ENCODE data around the gene TOP1.

The TOP1 gene

DNA sequence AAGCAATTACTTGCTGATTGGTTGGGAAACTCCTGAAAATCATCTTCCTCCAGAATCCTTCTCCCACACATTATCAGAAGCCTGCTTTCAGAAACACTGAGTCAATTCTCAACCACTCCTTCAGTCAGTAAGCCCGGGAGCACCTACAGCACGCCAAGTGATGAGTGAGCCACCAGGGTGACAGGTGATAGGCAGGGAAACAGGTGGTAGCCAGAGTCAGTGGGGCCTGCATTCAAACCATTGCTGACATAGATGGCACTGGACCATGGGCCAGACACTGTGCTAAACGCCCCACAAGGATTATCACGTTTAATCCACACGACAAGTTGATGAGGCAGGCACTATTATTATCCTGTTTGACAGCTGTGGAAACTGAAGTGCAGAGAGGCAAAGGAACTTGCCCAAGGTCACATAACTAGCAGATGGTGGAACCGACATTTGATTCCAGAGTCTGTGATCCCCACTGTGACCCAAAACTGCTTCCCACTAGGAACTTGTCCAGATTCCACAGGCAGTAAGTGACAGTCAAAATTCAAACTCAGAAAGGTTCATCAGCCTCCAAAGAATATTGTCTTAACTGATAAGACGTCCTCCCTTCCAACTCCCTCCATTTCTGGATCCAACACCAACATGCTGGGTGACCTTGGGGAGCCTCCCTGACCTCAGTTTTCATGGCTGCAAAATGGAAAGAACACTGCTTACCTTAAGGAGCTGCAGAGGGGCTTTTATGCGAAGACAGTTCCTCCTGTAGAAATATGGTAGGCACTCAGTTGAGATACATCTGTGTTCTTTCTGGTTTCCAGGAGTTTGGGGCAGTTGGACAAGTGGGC lies 23.9 kb upstream of the TOP1 start:
- no peak for DNase-seq

DNA sequence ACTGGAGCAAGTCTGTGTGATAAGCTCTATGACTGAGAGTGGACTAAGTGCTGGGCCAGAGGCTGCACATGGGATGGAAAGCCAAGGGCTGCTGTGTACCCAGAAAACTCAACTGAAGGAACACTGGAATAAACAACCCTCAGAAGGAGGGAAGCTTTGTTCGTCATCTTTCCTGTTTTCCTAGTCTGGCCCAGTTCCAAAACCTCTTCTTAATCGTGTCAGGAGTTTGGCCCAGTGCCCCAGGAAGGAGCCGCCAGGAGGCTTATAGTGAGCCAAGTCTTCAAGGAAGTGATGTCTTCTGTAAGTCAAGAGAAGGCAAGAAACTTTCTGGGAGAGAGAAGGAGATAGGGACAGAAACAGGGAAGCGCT lies 23.3 kb upstream of the TOP1 start:
- DNase-seq = no peak

DNA sequence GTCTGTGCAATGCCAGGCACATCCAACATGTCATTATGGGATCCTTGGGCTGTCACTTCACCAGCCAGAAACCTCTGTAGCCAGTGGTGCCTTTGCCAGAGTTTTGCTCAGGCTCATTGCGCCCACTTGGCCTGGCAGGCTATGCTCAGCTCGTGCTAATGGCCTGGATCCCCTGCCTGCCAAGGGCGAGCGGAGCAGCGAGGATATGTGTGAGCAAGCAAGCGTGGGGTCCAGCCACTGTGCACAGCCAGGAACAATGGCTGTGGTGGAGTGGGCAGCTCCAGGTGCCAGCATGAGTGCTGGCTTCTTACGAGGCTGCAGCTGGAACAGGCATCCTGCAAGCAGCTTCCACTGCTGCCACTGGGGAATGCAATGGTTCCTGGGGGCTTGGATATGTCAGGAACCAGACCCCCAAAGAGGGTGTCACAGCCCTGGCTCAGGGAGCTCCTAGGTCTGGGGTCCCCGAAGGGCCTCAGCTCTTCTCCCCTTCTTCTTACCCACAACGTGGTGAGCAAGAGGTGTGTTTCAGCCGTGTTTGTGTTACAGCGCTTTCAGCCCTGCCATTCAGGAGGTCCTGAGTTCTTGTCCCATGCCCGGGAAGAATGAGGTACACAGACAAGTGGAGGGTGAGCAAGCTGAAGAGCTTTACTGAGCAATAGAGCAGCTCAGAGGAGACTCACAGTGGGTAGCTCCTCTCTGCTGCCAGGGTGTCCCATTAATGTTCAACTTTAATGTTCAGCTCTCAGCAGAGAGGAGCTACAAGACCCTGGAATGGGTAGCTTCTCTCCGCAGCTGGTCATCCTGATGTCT lies 22.3 kb upstream of the TOP1 start:
- DNase-seq = no peak

DNA sequence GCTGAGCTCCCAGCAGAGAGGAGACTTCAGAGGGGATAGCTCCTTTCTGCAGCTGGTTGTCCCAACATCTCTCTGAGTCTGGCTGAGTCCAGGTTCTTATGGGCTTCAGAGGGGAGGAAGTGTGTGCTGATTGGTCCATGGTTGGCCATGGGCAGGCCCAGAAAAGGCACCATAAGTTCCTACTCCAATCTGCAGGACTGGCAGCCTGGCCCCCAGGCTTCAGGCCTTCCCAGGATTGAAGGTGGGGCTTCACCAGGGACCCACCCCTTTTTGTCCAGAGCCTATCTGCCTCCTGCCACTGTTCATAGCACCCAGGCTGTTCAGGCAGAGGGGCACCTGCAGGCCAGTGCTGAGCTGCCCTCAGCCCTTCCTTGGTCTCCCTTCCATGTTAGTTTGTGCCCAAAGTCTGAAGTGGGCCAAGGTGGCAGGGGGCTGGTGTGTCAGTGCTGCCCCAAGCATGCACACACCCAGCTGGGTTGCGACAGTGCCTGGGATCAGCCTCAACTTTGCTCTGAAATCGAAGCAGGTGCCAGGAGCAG lies 21.6 kb upstream of the TOP1 start:
- DNase-seq = no peak

DNA sequence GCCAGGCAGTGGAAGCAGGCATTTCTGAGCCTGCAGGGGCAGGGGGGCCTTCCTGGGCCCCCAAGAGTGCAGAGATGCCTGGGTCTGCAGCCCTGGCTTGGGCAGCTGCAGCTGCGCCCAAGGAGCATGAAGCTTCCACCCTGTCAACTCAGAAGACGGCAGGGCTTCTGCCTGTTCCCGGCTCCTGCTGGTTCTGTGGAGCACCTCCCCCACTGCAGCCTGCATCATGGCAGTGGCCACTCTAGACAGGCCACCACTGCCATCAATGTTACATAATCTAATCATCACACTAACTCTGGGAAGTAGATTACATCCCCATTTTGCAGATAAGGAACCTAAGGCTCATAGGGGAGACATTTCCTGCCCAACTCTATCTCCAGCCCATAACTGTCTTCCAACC lies 21.1 kb upstream of the TOP1 start:
- no peak for DNase-seq

DNA sequence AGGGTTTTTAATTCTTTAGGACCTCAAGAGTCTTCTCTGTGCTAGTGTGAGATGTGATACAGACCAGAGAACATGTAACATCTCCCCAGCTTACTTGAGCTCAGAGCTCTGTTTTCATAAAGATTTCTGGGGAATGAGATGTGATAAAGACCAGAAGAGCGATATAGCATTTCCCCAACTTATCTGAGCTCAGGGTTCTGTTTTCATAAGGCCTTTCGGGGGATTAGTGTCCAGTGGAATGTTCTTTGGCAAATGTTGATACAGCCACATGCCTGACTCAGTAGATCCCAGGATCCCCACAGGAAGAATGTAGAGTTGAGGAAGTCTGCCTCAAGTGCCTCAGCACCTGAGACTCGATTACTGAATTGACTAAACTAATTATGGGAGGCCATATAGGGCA lies 18.7 kb upstream of the TOP1 start:
- DNase-seq = no peak

DNA sequence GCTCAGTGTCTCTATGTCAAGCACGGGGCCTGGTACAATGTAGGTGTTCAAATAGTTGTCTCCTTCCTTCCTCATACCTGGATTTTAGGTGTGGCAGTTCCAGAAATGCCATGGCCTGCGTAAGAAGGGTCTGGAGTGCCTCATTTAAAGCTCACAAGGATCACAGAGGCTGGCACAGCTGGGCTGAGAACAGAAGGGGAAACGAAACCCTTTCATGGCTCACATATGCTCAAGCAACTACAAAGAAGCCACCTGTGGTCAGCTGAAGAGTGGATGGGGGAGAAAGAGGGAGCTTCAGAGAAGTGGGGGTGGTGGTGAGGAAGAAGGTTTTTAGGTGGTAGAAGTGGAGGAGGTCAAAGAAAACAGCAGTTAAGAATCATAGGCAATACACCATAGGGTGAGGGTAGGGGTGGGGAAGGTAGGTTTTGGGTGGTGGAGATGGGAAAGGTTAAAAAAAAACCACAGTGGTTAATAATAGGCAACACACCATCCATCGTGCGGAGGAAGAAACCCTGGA lies 17.0 kb upstream of the TOP1 start:
- DNase-seq = no peak

DNA sequence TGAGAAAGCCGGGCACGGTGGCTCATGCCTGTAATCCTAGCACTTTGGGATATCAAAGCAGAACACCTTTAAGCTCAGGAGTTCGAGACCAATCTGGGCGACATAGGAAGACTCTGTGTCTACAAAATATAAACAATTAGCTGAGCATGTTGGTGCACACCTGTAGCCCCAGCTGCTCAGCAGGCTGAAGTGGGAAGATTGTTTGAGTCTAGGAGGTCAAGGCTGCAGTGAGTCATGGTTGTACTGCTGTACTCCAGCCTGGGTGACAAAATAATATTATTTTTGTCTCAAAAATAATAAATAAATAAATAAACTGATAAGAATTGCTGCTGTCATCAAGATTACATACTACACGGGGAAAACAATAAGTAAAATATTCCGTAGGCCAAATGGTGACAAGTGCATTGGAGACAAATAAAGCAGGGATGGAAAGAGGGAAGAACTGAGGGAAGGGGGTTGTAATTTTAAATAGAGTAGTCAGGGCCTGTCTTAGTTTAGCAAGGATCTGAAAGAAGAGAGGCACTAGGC lies 14.0 kb upstream of the TOP1 start:
- DNase-seq = no peak

DNA sequence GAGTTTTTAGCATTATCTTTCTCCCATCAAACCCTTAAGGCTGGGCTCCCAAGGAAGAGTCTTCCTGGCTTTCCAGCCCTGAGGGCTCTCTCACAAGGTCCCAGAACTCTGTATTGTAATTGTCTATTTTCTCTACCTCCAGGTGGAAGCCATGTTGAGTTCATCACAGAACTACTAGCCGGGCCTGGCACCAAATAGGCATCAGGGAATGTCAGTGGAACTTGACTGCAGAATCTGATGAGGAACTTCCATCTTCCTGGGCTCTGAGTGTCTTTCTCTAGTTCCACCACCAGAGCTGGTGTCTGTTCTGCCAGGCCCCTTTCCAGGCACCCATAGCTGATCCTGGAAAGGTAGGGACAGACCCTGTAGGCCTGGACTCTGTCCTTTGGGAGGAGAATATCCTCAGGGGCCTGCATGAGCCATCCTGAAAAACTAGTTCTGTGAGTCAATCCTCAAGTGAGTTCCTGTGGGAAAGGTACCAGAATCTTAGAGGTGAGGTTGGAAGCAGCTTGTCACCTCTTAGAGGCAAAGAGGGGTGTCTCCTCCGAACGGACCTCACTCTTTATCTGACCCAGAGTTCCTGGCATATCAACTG lies 11.1 kb upstream of the TOP1 start:
- DNase-seq = no peak

DNA sequence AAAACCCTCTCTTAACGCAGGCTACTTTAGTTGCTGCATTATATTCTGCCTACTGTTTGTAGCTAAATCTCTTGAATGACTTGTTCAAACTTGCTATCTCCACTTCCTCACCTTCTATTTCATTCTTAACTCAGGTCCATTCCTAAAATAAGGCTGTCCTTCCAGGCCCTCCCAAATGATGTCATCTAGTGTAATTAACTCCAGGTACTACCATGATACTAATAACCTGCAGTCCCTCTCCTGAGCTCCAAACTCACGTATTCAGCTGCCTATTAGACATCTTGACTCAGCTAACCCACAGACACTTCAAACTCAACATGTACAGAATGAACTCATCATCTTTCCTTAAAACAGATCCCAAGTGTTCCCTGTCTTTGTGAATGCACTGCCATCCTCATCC lies 10.5 kb upstream of the TOP1 start:
- no peak for DNase-seq

DNA sequence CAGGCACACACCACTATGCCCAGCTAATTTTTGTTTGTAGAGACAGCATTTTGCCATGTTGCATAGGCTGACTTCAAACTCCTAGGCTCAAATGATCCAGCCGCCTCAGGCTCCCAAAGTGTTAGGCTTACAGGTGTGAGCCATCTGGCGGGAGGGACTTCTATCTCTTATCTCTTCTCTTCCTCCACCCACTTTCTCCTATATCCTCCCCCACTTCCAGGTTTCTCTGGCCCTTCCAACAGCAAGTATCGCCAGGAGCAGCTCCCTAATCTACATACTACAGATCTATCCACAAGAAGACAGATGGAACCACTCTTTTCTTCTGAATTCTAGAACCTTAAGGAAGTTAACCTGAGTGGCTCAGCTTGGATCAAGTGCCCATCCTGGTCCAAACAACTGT lies 5.1 kb upstream of the TOP1 start:
- DNase-seq = no peak

DNA sequence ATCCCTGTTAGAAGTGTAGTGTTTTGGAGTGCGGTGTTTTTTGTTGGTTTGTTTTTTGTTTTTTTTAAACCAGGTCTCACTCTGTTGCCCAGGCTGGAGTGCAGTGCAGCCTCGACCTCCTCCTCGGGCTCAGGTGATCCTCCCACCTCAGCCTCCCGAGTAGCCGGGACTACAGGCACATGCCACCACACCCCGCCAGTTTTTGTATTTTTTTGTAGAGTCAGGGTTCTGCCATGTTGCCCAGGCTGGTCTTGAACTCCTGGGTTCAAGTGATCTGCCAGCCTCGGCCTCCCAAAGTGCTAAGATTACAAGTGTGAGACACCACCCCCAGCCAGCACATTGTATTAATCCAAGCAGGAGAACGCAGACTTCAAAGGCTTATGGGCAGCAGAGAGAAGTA lies 1.3 kb upstream of the TOP1 start:
- DNase-seq = no peak

DNA sequence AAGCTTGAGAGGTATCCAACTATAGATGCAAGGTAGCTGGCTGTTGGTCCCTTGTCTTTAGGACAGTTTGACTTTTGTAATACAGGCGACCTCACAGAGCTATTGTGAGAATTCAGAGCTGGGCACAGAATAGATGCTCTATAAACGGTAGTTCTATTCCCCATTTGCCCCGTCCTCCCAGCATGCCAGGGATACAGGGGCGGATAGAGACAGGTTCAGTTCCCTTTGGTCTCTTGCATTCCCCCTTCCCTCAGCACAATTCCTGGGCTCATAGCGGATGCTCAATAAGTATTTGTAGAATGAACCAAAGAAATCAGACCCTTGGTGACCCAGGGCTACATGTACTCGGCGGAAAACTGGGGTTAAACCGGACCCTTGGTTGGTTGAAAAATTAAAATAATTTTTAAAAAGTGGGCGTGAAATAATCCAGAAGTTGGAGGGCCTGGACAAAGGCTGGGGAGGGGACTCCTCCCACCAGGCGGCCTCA lies 707 bp upstream of the TOP1 start:
- no peak for DNase-seq

DNA sequence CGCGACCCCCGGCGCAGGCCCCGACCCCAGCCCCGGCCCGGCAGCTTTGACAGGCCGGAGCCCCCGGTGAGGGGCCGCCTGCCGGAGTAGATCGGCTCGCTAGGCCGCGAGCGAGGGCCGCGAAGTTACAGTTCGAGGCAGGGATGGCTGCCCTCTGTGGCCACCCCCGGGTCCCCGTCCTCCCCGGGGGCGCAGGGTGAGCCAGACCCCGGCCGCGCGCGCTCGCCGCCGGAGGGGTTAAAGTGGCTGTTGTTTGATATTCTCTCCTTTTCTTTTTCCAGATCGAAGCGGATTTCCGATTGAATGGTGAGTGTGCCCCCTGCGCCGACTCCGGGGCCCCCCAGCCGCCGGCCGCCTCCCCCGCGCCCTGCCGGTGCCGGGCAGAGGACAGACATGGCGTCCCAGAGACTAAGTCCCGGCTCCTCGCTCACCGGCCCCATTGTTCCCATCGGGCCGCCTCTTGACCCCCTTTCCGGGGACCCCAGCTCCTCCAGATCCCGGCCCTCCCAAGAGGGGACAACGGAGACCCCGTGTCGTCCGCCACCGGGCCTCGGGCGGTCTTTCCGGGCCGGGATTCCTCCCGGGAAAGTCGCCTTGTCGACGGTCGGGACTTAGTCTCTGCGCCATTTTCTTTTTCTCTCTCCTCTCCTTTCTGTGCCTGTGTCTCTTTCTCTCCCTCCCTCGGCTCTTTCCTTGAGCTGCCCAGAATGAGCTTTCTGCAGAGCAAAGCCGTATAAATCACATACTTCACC lies 704 bp downstream of the TOP1 start:
- peak; percentile 41 for DNase-seq

DNA sequence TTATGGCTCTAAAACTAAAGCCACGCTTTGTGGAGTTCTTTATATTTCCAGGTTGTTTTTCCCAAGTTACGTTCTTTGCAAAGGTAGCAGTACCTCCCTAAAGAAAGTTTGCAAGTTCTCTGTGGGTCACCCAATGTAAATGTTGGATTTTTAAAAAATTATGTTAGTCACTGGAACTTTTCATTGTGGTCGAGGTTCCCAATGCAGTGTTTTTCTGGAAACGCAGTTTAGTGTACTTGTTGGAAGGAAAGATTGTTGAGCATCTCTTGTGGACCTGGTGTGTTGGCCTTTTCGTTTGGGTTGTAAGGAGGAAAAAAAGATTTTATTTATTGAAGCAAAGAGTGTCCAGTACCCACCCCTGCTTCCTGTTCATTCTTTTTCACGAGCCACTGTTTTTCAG lies 1.4 kb downstream of the TOP1 start:
- DNase-seq = no peak

DNA sequence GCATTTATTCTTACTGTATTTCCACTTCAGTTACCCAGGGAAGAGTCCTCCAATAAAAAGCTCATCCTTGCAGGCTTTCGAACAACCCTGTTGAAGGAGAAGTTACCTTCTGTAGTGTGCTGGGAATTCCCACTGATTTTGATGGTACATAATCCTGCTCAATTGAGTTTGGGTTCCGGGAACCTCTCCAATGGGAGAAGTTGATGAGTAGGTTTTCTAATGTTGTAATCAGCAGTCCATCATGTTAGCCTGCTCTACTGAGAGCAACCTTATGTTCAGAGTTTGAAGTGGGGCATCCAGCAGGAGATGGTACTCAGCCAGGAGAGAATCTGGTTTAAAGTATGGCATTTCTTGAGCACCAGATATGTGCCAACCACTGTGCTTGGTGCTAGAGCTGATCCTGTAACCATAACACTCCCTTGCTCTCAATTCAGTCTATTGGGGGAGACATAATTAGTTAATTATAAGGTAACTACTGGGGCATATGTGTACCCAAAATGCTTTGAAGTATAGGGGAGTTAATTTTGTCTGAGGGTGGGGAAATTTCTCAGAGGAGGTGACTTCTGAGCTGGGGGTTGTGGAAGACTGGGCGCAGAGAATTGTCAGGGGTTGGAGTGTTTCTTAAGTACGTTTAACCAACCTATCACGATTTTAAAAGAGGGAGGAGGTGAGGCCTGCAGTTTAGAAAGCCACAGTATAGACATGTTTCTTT lies 2.1 kb downstream of the TOP1 start:
- DNase-seq = no peak

DNA sequence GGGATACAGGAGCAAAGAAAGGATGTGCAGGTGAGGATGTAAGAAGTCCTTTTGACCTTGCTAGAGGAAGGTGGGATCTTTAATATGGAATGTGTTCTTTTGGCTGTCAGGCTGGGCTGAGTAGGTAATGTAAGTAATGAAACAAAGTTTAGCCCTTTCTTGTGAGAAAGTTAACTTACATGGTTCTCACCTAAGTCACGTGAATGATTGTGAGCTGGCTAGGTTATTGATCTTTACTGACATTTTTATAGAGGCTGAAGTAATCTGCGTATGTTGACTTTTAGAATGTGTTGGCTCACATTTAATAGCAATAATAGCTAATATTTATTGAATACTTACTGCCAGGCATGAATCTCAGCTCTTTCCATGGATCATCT lies 2.6 kb downstream of the TOP1 start:
- DNase-seq = no peak

DNA sequence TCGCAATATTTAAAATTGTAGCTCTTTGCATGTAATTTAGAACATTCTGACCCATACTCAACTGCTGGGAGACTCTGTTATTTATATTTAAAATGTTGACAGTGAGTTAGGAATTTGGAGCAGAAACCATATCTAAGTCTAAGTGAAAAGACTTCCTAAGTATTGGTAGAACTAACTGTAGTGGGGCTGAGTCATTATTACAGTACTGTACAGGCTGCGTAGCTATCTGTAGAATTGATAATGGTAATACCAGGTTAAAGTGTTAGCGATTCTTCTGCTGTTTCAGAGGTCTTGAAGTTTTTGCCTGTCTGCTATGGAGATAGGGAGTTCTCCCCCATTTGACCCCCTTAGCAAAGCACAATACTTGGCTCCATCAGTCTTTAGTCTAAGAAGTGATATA lies 3.6 kb downstream of the TOP1 start:
- DNase-seq = no peak

DNA sequence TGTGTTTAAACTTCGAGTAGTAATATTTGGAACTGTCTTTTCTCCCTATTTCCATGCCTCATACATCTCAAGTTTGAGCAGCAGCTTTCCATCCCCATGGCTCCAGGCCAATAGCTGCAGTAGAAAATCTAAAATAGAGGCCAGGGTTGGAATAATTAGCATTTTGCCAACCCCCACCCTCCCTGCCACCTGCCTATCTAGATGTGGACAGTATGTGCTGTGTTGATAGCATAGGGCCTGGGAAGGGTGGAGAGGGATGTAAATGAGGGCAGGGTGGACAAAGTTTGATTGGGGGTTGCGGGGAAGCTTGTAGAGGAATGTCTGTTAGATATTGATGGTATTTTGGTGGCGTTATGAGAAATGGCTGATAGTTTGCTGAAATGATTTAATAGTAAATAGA lies 5.6 kb downstream of the TOP1 start:
- DNase-seq = no peak

DNA sequence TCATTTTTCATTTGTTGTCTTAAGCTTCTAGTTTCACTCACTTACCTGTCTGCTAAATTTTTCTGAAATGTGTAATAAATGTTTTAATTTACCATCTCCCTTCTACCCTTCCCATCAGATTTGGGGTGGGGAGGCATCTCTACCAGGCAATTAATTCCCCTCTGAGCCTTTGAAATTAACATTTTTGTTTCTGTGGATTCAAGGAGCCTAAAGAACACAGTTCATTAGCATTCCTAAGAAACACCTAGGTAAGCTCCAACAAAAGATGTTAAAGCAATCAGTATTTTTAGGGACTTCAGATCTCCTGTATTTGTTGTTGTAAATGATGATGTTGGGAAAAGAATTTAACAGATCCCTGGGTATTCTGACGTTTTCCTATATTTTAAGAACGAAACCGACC lies 6.6 kb downstream of the TOP1 start:
- no peak for DNase-seq

DNA sequence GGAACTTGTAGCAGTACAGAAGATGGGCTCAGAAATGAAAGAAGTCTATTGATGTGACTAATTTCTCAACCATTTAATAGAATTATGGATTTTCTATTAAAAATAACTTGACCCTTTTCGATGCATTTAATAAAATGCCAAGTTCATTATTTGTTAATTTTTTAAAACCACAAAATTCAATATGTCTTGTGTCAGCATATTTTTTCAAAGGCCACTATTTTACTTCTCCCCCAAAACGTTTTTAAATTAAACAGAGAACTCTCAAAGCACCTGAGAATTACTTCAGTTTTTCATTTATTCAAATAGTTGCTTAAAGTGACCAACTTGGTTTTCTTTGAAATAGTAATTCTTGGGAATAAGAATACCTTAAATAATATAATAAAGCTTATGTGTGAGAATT lies 8.6 kb downstream of the TOP1 start:
- no peak for DNase-seq

All from NCI-H1092 treated with DMSO at 0.1 percent for 48 hours (cell line).